Body of pancreas (tissue), 4 donors: ENCODE data around the gene ZNF77. TPM values are rescaled to one million over a fixed set of nuclear protein-coding genes. Genes with fewer than 3 reads are reported as not detected.
A peak's percentile ranks its signal among the peaks of the same experiment; 100 is the strongest.

Source experiments
- ATAC-seq: fragments of 150-250 bp; one replicate; pipeline ENCODE4 v1.9.1; 2016
- DNase-seq, 4 donors: peaks; one replicate each; pipeline ENCODE4 v3.0.0-alpha.2; 2019
- H3K27ac ChIP-seq, 4 donors: fragments of 200-600 bp; sonication (generic); 1 replicate in 3 of 4; 2 replicates in 1 of 4; pipeline versions ENCODE4 v1.5.1 to v1.6.1; 2016 to 2019; ENCODE audit warnings: mild to moderate bottlenecking in 1 of 4, mixed read lengths in 1 of 4, moderate library complexity in 1 of 4
- H3K27me3 ChIP-seq, 2 donors: fragments of 200-600 bp; sonication (generic); one replicate each; pipeline ENCODE4 v1.6.0; 2016; ENCODE audit warnings: mild to moderate bottlenecking in 1 of 2
- H3K36me3 ChIP-seq, 2 donors: fragments of 200-600 bp; sonication (generic); replicated peaks in 1 of 2; 2 replicates each; pipeline ENCODE4 v1.5.1; 2016; ENCODE audit warnings: low read depth in 2 of 2; ENCODE audit not compliant: insufficient read depth in 1 of 2
- H3K4me1 ChIP-seq: fragments of 200-600 bp; sonication (generic); one replicate; pipeline ENCODE4 v1.6.0; 2016
- H3K4me3 ChIP-seq, 2 donors: fragments of 200-600 bp; sonication (generic); 1 replicate in 1 of 2; 2 replicates in 1 of 2; pipeline ENCODE4 v1.5.1; 2016 to 2019
- H3K9me3 ChIP-seq, 3 donors: fragments of 200-600 bp; sonication (generic); 1 replicate in 2 of 3; 2 replicates in 1 of 3; pipeline ENCODE4 v1.5.1; 2016
- POLR2A ChIP-seq, 3 donors: fragments of 450-650 bp; IDR thresholded peaks; one replicate each; pipeline ENCODE4 v1.6.1; 2016; ENCODE audit warnings: antibody characterized with exemption in 3 of 3, mild to moderate bottlenecking in 2 of 3
- WGBS, 2 donors: methylation state at CpG; one replicate each; pipeline ENCODE4 v1.1.5; 2017; 5-methylcytosine and 5-hydroxymethylcytosine counted together
- intact Hi-C: fragments of 100-400 bp; cut with DNase I; formaldehyde crosslinking; loops from one replicate; pipeline ENCODE4 v1.15.1; 2023
- total RNA-seq, 2 donors: library from RNA; depleted of rRNA; stranded (reverse); fragments of >200 nt; gene quantifications; one replicate each; pipeline ENCODE4 v1.1.0, GENCODE V29; 2016
- TF ChIP-seq, protein P1 (sequence below), 7 experiments: fragments of 450-650 bp in 4 of 7; fragments of 200-600 bp in 3 of 7; sonication (generic) in 3 of 7; IDR thresholded peaks; one replicate each; pipeline ENCODE4 v1.5.1; 2016 to 2019; ENCODE audit warnings: antibody characterized with exemption in 7 of 7

ZNF77 gene
- total RNA-seq, 2 donors from 2014 or later: 3.3 to 6.2 TPM

DNA sequence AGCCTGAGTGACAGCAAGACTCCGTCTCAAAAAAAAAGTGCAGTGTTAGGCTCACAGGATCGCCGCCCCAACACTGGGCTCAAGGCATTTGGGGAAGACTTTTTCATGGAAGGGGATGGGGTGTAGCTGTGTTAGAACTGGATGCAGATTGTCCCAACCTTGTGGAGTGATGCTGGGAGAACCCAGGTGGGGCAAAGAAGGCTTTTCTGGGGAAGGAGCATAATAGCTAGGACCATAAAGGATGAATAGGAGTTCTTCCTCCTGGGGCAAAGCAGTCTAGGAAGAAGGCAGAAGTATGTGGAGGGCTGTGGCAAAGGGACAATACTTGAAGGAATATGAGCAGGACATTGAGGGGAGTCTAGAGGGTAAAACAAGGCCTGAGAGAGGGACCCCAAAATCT is 43.8 kb upstream of the ZNF77 start:
- DNase-seq: no peak
- Histone ChIP-seq H3K9me3 (no peaks in the 10 kb centered on the region), H3K27me3 (no peaks in the 10 kb centered on the region), H3K27ac (no peak overlapping the region), H3K4me1 (peaks cover 10% of the 10 kb centered on the region), H3K4me3 (no peak overlapping the region), H3K36me3 (no peaks in the 10 kb centered on the region)
- 93 to 96% methylated on average over 3 of the region's 3 CpGs for WGBS, 2 donors
- TF ChIP-seq POLR2A (IDR thresholded peaks at IDR 0.05): no peak
- TF ChIP-seq, protein P1, sequence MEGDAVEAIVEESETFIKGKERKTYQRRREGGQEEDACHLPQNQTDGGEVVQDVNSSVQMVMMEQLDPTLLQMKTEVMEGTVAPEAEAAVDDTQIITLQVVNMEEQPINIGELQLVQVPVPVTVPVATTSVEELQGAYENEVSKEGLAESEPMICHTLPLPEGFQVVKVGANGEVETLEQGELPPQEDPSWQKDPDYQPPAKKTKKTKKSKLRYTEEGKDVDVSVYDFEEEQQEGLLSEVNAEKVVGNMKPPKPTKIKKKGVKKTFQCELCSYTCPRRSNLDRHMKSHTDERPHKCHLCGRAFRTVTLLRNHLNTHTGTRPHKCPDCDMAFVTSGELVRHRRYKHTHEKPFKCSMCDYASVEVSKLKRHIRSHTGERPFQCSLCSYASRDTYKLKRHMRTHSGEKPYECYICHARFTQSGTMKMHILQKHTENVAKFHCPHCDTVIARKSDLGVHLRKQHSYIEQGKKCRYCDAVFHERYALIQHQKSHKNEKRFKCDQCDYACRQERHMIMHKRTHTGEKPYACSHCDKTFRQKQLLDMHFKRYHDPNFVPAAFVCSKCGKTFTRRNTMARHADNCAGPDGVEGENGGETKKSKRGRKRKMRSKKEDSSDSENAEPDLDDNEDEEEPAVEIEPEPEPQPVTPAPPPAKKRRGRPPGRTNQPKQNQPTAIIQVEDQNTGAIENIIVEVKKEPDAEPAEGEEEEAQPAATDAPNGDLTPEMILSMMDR (IDR thresholded peaks at IDR 0.05): no peak
- ATAC-seq: no peak
- intact Hi-C loops: no loop called here

DNA sequence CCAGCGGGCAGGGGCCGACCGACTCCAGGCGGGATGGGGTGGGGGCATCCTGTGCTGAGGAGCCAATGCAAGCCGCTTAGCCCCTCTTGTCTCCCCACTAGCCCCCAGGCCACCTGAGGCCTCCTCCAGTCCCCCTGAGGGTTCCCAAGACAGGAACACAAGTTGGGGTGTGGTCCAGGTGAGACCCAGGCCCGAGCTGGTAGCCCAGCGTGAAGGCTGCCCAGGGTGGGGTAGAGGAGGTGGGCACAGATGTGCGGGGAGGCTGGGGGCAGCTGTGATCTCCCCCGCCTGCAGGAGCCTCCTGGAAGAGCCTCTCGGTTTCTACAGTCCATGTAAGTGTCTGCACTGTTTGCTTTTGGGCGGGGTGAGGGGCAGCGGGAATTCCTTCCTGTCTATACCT is 43.0 kb upstream of the ZNF77 start:
- H3K27ac ChIP-seq: no peak overlapping the region
- no peaks in the 10 kb centered on the region for H3K27me3 ChIP-seq
- H3K4me3 ChIP-seq: no peak overlapping the region
- peaks cover 18% of the 10 kb centered on the region for H3K4me1 ChIP-seq
- no peaks in the 10 kb centered on the region for H3K36me3 ChIP-seq
- 81 to 95% methylated on average over 5 to 12 of the region's 12 CpGs for WGBS, 2 donors
- no peak for ATAC-seq
- no peak for DNase-seq
- TF ChIP-seq, protein P1 (IDR thresholded peaks at IDR 0.05): no peak
- no peak for TF ChIP-seq POLR2A (IDR thresholded peaks at IDR 0.05)
- intact Hi-C loops: no loop called here
- H3K9me3 ChIP-seq: no peaks in the 10 kb centered on the region

DNA sequence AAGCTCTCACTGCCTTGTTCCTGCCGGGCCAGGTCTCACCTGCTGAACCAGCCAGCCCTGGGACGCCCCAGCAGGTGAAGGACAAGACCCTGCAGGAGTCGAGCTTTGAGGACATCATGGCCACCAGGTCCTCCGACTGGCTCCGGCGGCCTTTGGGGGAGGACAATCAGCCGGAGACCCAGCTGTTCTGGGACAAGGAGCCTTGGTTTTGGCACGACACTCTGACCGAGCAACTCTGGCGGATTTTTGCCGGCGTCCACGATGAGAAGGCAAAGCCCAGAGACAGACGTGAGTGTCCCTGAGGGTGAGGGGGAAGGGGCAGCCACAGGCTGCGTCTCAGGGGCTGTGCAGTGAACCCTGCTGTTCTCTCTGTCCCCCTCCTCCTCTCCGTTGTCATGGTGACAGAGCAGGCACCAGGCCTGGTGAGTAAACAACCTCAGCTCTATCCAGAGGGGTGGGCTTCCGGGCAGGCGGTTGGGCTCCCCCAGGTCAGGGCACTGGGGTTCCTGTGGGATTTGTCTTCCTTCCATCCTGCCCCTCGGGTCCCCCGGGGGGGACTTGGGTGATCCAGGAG is 42.3 kb upstream of the ZNF77 start:
- WGBS, 2 donors: 70% methylated on average over 2 to 20 of the region's 20 CpGs
- Histone ChIP-seq H3K4me1 (peaks cover 25% of the 10 kb centered on the region), H3K9me3 (no peaks in the 10 kb centered on the region), H3K27ac (no peak overlapping the region), H3K4me3 (no peak overlapping the region), H3K36me3 (no peaks in the 10 kb centered on the region), H3K27me3 (no peaks in the 10 kb centered on the region)
- intact Hi-C loops: no loop called here
- ATAC-seq (no peak), DNase-seq (no peak)
- TF ChIP-seq, protein P1 (IDR thresholded peaks at IDR 0.05): no peak
- TF ChIP-seq POLR2A (IDR thresholded peaks at IDR 0.05): no peak

DNA sequence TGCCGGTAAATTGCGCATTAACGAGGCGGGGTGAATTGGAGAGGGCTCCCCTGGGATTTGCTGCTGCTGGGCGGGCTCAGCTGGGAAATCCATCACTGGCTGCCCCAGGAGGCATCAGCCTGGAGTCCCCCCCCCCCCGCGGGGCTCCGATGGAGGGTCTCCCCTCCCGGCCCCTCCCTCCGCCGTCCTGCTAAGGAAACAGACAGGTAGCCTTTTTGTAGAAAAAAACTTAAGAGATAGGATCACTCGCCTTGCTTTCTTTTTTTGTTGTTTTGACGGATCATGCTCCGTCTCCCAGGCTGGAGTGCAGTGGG is 39.4 kb upstream of the ZNF77 start:
- TF ChIP-seq, protein P1 (IDR thresholded peaks at IDR 0.05): no peak
- TF ChIP-seq POLR2A (IDR thresholded peaks at IDR 0.05): peak in 1 of 3 donors; percentile 23
- H3K27me3 ChIP-seq: no peaks in the 10 kb centered on the region
- H3K4me3 ChIP-seq: no peak overlapping the region
- no peak for ATAC-seq
- no peaks in the 10 kb centered on the region for H3K36me3 ChIP-seq
- peaks cover 29% of the 10 kb centered on the region for H3K4me1 ChIP-seq
- WGBS, 2 donors: 8 to 33% methylated on average over 12 to 14 of the region's 14 CpGs
- intact Hi-C loops: no loop called here
- H3K9me3 ChIP-seq: no peaks in the 10 kb centered on the region
- H3K27ac ChIP-seq: peak overlapping the region; percentile 59 to 88 (median 81)
- DNase-seq: no peak
